Tibial artery (tissue), 4 donors: ENCODE results near the gene RERE.
"Not testable (repeated sequence)": the region's sequence is repeated elsewhere in the genome, so short reads cannot be mapped to it uniquely, and the experiment has no call there.

Source experiments
- DNase-seq, 2 donors: peaks; one replicate each; pipeline ENCODE4 v3.0.0-alpha.2; 2019
- H3K27ac ChIP-seq, 2 donors: fragments of 200-600 bp; sonication (generic) in 1 of 2; 1 replicate in 1 of 2; 2 replicates in 1 of 2; pipeline ENCODE4 v1.5.1; 2018 to 2019; ENCODE audit warnings: mild to moderate bottlenecking in 1 of 2
- H3K27me3 ChIP-seq, 2 donors: fragments of 200-600 bp; sonication (generic) in 1 of 2; one replicate each; pipeline versions ENCODE4 v1.5.1 to v1.6.0; 2016 to 2019
- H3K36me3 ChIP-seq, 3 donors: fragments of 200-600 bp; sonication (generic) in 2 of 3; one replicate each; pipeline ENCODE4 v1.5.1; 2016 to 2019; ENCODE audit warnings: mild to moderate bottlenecking in 2 of 3
- H3K4me1 ChIP-seq, 4 donors: fragments of 200-600 bp; sonication (generic) in 2 of 4; 1 replicate in 3 of 4; 2 replicates in 1 of 4; pipeline ENCODE4 v1.5.1; 2016 to 2019
- H3K4me3 ChIP-seq, 2 donors: fragments of 200-600 bp; sonication (generic) in 1 of 2; 1 replicate in 1 of 2; 2 replicates in 1 of 2; pipeline ENCODE4 v1.5.1; 2018 to 2019; ENCODE audit warnings: mild to moderate bottlenecking in 2 of 2
- H3K9me3 ChIP-seq, 3 donors: fragments of 200-600 bp; sonication (generic) in 1 of 3; one replicate each; pipeline ENCODE4 v1.5.1; 2016 to 2019
- intact Hi-C: fragments of 100-400 bp; cut with DNase I; formaldehyde crosslinking; loops from one replicate; pipeline ENCODE4 v1.15.0; 2023; ENCODE audit warnings: low total_unique reads
- TF ChIP-seq, protein P1 (sequence below), 2 experiments: fragments of 200-600 bp in 1 of 2; fragments of 450-650 bp in 1 of 2; IDR thresholded peaks; one replicate each; pipeline ENCODE4 v1.5.1; 2017 to 2019; ENCODE audit warnings: antibody characterized with exemption in 2 of 2, mild to moderate bottlenecking in 1 of 2, moderate library complexity in 1 of 2

RERE gene

DNA sequence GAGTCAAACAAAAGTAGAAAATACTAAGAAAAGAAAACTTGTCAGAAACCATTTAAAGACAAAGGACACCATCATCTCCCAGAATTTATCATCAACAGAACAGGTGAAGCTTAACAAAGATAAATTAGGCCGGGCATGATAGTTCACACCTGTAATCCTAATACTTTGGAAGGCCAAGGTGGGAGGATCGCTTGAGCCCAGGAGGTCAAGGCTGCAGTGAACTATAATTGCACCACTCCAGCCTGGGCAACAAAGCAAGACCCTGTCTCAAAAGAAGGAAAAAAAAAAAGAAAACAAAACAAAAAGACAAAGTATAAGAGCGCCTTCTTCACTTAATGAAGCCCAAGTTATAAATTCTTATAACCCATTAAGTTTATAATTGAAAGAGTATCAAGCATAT lies 25.6 kb downstream of the RERE start:
- intact Hi-C loops: no loop called here
- TF ChIP-seq, protein P1, sequence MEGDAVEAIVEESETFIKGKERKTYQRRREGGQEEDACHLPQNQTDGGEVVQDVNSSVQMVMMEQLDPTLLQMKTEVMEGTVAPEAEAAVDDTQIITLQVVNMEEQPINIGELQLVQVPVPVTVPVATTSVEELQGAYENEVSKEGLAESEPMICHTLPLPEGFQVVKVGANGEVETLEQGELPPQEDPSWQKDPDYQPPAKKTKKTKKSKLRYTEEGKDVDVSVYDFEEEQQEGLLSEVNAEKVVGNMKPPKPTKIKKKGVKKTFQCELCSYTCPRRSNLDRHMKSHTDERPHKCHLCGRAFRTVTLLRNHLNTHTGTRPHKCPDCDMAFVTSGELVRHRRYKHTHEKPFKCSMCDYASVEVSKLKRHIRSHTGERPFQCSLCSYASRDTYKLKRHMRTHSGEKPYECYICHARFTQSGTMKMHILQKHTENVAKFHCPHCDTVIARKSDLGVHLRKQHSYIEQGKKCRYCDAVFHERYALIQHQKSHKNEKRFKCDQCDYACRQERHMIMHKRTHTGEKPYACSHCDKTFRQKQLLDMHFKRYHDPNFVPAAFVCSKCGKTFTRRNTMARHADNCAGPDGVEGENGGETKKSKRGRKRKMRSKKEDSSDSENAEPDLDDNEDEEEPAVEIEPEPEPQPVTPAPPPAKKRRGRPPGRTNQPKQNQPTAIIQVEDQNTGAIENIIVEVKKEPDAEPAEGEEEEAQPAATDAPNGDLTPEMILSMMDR (IDR thresholded peaks at IDR 0.05): no peak
- H3K4me1 ChIP-seq: no peaks in the 10 kb centered on the region

DNA sequence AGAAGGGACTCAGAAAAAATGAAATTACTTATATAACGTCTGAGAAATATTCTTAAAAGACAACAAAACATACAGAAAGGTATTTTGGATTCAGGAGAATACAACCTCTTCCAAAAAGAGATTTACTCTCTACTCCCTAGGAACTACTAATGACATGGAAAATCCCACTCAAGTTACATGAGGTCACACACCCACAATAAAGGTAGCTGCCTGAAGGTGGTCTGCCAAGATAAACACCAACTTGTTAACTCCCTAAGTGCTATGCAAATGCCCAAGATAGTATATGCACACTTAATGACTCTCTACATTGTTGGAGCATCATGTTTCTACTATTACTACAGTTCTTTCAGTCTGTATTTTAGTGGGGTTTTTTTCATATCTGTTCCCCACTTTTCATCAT lies 26.5 kb downstream of the RERE start:
- no peaks in the 10 kb centered on the region for H3K36me3 ChIP-seq
- no peaks in the 10 kb centered on the region for H3K27me3 ChIP-seq
- H3K4me1 ChIP-seq: no peaks in the 10 kb centered on the region
- H3K27ac ChIP-seq: no peak overlapping the region
- intact Hi-C loops: no loop called here
- no peak overlapping the region for H3K4me3 ChIP-seq
- TF ChIP-seq, protein P1 (IDR thresholded peaks at IDR 0.05): no peak
- no peaks in the 10 kb centered on the region for H3K9me3 ChIP-seq
- no peak for DNase-seq

More for the DNA sequence above, 25.6 kb downstream of the RERE start:
- H3K4me3 ChIP-seq: no peak overlapping the region
- no peaks in the 10 kb centered on the region for H3K27me3 ChIP-seq
- no peak for DNase-seq
- H3K36me3 ChIP-seq: no peaks in the 10 kb centered on the region
- no peak overlapping the region for H3K27ac ChIP-seq
- no peaks in the 10 kb centered on the region for H3K9me3 ChIP-seq

DNA sequence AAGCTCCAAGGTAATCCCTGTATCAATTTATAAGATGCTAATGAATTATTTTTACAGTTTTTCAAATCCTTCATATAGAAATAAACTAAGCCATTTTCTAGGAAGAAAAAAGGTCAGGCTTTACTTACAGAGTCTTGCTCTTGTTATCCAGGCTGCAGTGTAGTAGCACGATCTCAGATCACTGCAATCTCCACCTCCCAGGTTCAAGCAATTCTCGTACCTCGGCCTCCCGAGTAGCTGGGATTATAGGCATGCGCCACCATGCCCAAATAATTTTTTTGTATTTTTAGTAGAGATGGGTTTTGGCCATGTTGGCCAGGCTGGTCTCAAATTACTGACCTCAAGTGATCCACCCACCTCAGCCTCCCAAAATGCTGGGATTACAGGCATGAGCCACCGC lies 27.0 kb downstream of the RERE start:
- H3K4me3 ChIP-seq: no peak overlapping the region
- TF ChIP-seq, protein P1 (IDR thresholded peaks at IDR 0.05): no peak
- intact Hi-C loops: no loop called here

DNA sequence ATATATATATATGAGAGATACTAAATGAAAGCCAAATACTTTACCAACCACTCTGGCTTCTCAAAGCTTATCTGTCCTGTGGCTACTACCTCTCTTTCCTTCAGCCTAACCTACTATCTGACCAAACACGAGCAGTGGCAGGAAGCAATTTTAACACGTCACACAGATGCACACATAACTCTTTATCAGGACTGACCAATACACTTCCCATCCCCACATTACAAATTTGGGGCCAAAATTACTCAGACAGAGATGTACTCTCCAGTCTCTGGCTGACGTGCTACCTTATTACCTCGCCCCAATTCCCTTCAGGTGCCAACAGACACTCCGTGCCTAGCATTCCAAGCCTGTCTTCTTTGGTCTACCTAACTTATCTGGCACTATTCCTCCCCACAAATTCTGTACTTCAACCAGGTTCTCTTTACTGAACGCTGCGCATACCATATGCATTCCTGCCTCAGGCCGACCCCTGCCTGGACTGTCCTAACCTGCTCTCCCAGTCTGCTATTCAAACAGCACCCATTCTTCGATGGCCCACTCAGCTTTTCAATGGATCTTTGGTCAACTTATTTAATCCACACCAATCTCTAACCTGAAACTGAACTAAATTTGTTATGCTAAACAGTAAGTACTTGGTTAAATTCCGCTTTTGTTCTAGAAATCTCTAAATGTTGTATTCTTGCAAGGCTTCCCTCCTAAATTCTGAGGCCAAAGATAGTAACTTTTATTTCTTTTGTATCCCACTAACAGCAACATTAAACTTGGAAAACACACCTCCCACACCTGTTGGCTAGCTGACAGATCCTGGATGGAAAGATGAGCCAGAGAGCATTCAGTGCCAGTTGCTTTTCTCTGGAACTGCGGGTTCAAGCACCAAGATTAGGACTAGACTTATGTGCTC lies 27.9 kb downstream of the RERE start:
- Histone ChIP-seq H3K27me3 (no peaks in the 10 kb centered on the region), H3K9me3 (no peaks in the 10 kb centered on the region), H3K27ac (no peak overlapping the region), H3K4me3 (no peak overlapping the region), H3K36me3 (no peaks in the 10 kb centered on the region), H3K4me1 (no peaks in the 10 kb centered on the region)
- intact Hi-C loops: no loop called here
- TF ChIP-seq, protein P1 (IDR thresholded peaks at IDR 0.05): no peak
- no peak for DNase-seq

More for the DNA sequence above, 27.0 kb downstream of the RERE start:
- Histone ChIP-seq H3K27me3 (no peaks in the 10 kb centered on the region), H3K27ac (no peak overlapping the region), H3K4me1 (no peaks in the 10 kb centered on the region), H3K36me3 (no peaks in the 10 kb centered on the region), H3K9me3 (no peaks in the 10 kb centered on the region)
- DNase-seq: no peak

DNA sequence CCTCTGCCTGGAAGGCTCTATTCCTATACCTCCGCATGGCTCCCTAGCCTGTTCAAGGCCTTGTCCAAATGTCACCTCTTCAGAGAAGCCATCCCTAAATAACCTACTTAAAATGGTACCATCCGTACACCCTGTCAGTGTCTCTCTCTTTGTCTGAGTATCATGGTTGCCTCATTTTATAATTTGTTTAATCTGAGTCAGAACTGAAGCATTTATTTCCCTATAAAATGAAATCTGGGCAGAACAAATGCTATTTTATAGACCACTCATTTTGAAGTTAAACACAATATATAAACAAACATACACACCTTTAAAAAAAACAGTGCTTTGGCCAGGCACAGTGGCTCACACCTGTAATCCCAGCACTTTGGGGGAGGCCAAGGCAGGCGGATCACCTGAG lies 30.2 kb downstream of the RERE start:
- TF ChIP-seq, protein P1 (IDR thresholded peaks at IDR 0.05): no peak
- H3K9me3 ChIP-seq: no peaks in the 10 kb centered on the region
- H3K4me1 ChIP-seq: no peaks in the 10 kb centered on the region
- intact Hi-C loops: no loop called here
- H3K4me3 ChIP-seq: no peak overlapping the region
- H3K27me3 ChIP-seq: no peaks in the 10 kb centered on the region
- no peak for DNase-seq
- H3K36me3 ChIP-seq: no peaks in the 10 kb centered on the region
- H3K27ac ChIP-seq: no peak overlapping the region

DNA sequence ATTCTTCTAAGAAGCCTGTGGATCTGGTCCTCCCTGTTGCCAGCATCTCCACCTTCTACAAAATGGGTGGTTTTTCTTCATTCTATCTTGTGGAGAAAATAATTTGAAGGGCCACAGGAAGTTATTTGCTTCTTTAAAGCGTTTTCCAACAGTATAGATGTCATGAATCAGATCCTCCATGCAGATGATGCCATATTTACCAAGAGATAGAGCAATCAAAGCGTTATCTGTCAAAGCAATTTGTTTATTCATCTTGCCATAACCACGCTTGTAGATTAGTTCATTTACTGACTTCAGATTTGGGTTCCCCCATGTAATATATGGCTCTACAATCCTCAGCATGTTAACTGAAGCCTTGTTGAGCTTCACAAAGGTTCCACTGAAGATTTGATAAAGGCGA lies 31.2 kb downstream of the RERE start:
- DNase-seq, H3K9me3 ChIP-seq, H3K4me1 ChIP-seq, H3K27ac ChIP-seq, H3K4me3 ChIP-seq, intact Hi-C loops, H3K36me3 ChIP-seq, H3K27me3 ChIP-seq: not testable (repeated sequence)
